Peyer's patch (tissue), 4 donors: ENCODE results near the gene NOTUM. TPM values are rescaled to one million over a fixed set of nuclear protein-coding genes. Genes with fewer than 3 reads are reported as not detected.
A peak's percentile ranks its signal among the peaks of the same experiment; 100 is the strongest.

ENCODE experiments used
- DNase-seq, 3 donors: peaks; one replicate each; pipeline ENCODE4 v3.0.0-alpha.2; 2017 to 2019
- H3K27ac ChIP-seq, 4 donors: fragments of 200-600 bp; sonication (generic); one replicate each; pipeline ENCODE4 v1.5.1; 2016 to 2019
- H3K27me3 ChIP-seq, 2 donors: fragments of 200-600 bp; sonication (generic); one replicate each; pipeline ENCODE4 v1.5.1; 2019
- H3K36me3 ChIP-seq, 3 donors: fragments of 200-600 bp; sonication (generic); one replicate each; pipeline ENCODE4 v1.5.1; 2016 to 2019
- H3K4me1 ChIP-seq, 4 donors: fragments of 200-600 bp; sonication (generic); one replicate each; pipeline ENCODE4 v1.5.1; 2016 to 2019
- H3K4me3 ChIP-seq, 4 donors: fragments of 200-600 bp; sonication (generic); 1 replicate in 3 of 4; 2 replicates in 1 of 4; pipeline ENCODE4 v1.5.1; 2016 to 2019; ENCODE audit warnings: mild to moderate bottlenecking in 1 of 4
- H3K9me3 ChIP-seq, 4 donors: fragments of 200-600 bp; sonication (generic); one replicate each; pipeline ENCODE4 v1.5.1; 2016 to 2019; ENCODE audit warnings: mild to moderate bottlenecking in 1 of 4
- CTCF ChIP-seq, 6 experiments: fragments of 450-650 bp in 4 of 6; fragments of 200-600 bp in 2 of 6; sonication (generic) in 1 of 6; IDR thresholded peaks; one replicate each; pipeline ENCODE4 v1.5.1; 2017 to 2019; ENCODE audit warnings: antibody characterized with exemption in 6 of 6, mild to moderate bottlenecking in 3 of 6, moderate library complexity in 1 of 6
- POLR2A ChIP-seq, 2 donors: fragments of 450-650 bp; IDR thresholded peaks; one replicate each; pipeline ENCODE4 v1.5.1; 2017; ENCODE audit warnings: antibody characterized with exemption in 2 of 2, mild to moderate bottlenecking in 2 of 2, moderate library complexity in 2 of 2
- total RNA-seq, 4 donors: library from RNA; depleted of rRNA; stranded (reverse); fragments of >200 nt; gene quantifications; one replicate each; pipeline ENCODE4 v1.1.0, GENCODE V29; 2016

NOTUM gene
- total RNA-seq, 4 donors from 2014 or later = 1.2 TPM; not detected in 3

GRCh38 chr17:81923302-81924260, 37.4 kb downstream of the NOTUM start:
- peak; percentile 31 to 87 (median 85) for DNase-seq
- Histone ChIP-seq H3K4me1 (peaks cover 13 to 78% (median 21%) of the 10 kb centered on the region in 4 donors), H3K27ac (peak overlapping the region; percentile 46 to 100 (median 72)), H3K36me3 (peaks cover 0 to 22% (median 0%) of the 10 kb centered on the region in 3 donors), H3K4me3 (peak overlapping the region in 2 of 4 donors; percentile 30 to 39), H3K27me3 (no peaks in the 10 kb centered on the region), H3K9me3 (no peaks in the 10 kb centered on the region)
- TF ChIP-seq CTCF (IDR thresholded peaks at IDR 0.05) (no peak), POLR2A (IDR thresholded peaks at IDR 0.05) (peak in 1 of 2 donors; percentile 9)

- no peak for TF ChIP-seq POLR2A (IDR thresholded peaks at IDR 0.05)
- no peak for TF ChIP-seq CTCF (IDR thresholded peaks at IDR 0.05)
- H3K27me3 ChIP-seq = no peaks in the 10 kb centered on the region
- H3K4me3 ChIP-seq = peak overlapping the region in 2 of 4 donors; percentile 30 to 39
- peaks cover 16 to 77% (median 18%) of the 10 kb centered on the region in 4 donors for H3K4me1 ChIP-seq
- no peak for DNase-seq
- H3K9me3 ChIP-seq = no peaks in the 10 kb centered on the region
- H3K36me3 ChIP-seq = peaks cover 0 to 22% (median 0%) of the 10 kb centered on the region in 3 donors
- H3K27ac ChIP-seq = peak overlapping the region; percentile 27 to 100 (median 72)
These were observed 38.3 kb downstream of the NOTUM start for GRCh38 chr17:81922566-81923301.

- Histone ChIP-seq H3K27ac (no peak overlapping the region), H3K4me1 (peaks cover 16 to 81% (median 18%) of the 10 kb centered on the region in 4 donors), H3K4me3 (no peak overlapping the region), H3K9me3 (no peaks in the 10 kb centered on the region), H3K36me3 (peaks cover 0 to 22% (median 0%) of the 10 kb centered on the region in 3 donors), H3K27me3 (no peaks in the 10 kb centered on the region)
- TF ChIP-seq POLR2A (IDR thresholded peaks at IDR 0.05) = no peak
- TF ChIP-seq CTCF (IDR thresholded peaks at IDR 0.05) = no peak
- DNase-seq = no peak
These were observed 38.9 kb downstream of the NOTUM start for GRCh38 chr17:81921996-81922565.

- no peak for DNase-seq
- Histone ChIP-seq H3K27me3 (no peaks in the 10 kb centered on the region), H3K4me1 (peaks cover 16 to 87% (median 20%) of the 10 kb centered on the region in 4 donors), H3K9me3 (no peaks in the 10 kb centered on the region), H3K4me3 (no peak overlapping the region), H3K36me3 (peaks cover 0 to 22% (median 0%) of the 10 kb centered on the region in 3 donors), H3K27ac (no peak overlapping the region)
- no peak for TF ChIP-seq POLR2A (IDR thresholded peaks at IDR 0.05)
- no peak for TF ChIP-seq CTCF (IDR thresholded peaks at IDR 0.05)
These were observed 39.5 kb downstream of the NOTUM start for GRCh38 chr17:81921537-81921862.
